COLO668 (cell line): ENCODE data around the gene C10orf90.

Experiments used
- DNase-seq: peaks from one replicate; lab custom pipeline; 2025; ENCODE audit not compliant: unreplicated experiment; lab: John Stamatoyannopoulos, UW

The C10orf90 gene

DNA sequence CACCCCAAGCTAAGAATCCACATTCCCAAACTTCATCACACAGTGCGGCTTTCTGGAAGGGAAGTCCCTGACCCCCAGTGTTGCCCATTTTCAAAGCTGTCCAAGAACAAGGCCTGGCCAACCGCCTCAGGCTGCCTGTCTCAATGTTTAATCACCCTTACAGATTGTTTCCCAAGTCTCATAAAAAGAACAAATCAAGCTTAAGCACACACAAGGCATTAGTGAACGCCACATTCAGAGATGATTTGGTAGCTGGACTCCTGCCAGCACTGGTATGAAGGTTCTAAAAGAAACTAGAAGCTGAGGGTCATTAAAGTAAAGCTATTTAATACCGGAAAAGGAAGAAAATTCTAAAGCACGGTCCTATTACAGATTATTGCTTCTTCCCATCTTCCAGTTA is 35.6 kb downstream of the C10orf90 start:
- no peak for DNase-seq

DNA sequence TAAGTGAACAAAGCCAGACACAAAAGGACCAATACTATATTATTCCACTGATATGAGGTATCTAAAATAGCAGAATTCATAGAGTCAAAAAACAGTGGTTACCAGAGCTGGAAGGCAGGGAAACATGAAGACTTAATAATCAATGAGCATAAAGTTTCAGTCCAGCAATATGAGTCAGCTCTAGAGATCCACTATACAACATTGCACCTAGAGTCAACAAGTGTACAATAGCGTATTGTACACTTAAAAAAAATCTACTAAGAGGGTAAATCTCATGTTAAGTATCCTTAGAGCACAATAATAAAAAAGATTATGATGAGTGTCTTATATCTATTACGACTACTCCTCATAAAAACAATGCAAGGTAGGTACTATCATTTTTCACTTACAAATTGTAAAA is 36.1 kb downstream of the C10orf90 start:
- DNase-seq, result no peak

DNA sequence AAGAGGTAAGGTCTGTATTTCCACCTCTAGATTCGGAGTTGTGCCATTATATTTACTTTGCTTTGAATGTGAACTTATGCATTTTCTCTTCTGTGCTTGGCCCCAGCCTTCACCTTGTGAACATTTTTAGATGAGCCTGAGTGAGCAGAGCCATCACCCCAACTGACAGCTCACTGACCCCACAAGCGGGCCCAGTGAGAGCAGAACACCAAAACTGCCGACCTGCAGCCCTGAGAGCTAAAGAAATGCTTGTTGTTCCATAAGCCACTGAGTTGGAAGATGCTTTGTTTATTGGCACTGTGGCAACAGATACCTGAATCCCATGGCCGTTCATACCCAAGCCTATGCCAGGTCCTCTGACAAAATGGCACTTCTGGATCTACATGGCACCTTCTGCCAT is 37.8 kb downstream of the C10orf90 start:
- no peak for DNase-seq

DNA sequence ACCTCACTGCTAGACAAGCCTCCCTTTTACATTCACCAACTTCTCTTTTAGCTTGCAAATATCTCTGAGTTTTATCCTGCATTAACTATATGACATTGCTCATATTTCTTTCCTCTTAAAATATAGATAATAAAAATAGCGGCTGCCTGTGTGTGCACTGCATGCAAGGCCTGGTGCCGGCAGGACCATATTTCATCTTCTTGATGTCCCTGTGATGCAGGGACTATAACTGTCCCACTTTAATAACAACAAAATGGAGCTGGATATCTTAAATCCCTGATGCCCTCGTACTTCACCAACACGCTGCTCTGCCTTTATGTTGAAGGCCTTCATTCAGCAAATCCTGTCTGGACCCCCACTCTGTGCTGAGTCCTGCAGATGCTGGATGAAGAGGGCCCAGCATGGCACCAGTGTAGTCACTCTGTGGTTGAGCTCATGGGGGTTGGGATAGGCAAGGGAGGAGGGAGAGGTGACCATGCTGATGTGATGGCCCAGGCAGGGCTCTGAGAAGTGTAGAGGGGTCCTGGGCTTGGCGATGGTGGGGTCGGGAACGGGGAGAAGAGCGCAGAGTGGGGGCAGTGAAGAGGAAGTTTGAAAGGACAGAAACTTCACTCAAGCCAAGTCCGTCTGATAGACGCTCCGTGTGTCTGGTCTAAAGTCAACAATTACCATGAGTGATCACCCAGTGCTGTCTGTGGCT is 40.4 kb downstream of the C10orf90 start:
- no peak for DNase-seq

DNA sequence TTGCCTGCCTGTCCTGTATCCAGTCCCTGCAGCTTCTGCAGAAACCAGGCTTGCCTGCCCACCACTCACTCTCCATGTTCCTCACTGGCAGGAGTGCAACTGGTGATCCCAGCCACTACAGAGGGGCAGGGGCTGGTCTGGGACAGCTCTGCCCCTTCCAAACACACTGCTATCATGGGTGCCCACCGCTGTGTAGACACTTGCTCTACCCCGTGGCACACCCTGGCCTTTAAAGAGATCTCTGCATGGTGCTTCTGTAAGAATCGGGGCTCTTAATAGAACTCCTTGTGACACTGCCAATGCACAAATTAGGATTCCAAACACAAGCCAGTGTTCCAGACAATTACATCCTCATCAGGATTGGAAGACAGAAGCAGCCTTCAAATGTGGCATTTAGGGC is 41.7 kb downstream of the C10orf90 start:
- DNase-seq, result no peak

DNA sequence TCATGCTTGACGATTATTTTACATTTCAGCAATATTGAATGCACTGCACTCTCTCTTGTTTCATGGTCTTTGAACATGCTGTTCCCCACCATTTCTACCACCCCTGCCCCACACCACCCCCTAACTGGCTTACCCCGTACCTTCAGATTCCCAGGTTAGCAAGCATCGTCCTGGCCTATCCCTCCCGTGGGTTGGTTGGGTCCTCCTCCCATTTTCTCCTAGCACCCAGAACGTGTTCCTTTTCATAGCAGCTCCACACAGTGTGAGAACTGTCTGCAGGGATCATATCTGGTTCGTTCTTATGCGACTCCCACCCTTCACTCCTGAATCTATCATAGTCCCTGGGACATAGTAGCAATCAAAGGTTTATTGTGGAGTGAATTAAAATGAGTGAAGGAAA is 48.6 kb downstream of the C10orf90 start:
- no peak for DNase-seq

DNA sequence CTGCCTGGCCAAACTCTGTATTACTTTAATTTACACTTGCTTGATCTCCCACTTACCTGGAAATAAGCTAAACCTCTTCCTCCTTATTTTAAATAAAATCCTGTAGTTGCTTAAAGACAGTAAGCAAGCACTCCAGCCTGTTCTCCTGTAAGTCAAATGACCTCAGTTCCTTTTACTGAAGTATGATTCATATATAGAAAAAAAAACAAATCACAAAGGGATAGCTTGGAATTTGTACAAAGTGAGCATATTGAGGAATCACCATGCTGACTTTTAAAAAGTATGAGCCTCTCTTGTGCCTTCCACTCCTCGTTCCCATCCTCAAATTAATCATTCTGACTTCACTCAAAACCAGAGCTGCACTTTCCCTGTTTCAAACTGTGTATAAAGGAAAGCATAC is 52.0 kb downstream of the C10orf90 start:
- DNase-seq, result no peak

DNA sequence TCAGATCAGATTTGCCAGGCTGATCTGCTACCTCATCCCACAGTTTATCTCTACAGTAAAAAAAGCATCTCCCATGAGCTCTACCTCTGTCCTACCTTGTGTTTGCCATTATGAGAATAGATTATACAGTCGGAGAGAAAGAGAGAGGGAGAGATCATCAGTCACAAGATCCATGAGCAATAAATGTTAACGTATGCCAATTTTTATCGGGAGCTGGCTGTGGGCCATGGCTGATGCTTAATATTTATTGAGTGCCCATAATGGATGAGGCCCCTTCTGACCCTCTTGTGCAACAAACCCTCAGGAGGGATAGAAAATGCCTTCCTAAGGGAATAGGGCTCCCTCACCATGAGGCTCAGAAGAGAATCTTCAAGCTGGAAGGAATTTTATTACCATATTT is 52.8 kb downstream of the C10orf90 start:
- no peak for DNase-seq

DNA sequence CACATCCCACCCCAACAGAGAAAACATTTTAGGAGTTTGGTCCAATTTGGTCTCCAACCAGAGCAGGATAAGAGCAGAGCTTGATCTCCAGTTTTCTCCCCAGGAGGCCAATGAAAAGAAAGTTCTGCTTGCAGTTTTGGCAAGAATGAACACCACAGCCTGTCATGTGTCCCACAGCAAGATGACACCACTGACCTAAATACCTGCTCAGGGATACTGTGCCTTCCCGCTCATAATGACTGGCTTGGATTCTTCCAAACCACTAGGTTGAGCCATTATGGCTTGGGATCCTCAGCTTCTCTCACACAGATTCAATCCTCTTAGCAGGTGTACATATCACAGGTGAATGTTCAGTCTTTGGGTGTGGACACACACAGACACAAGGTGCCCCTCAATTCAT is 53.3 kb downstream of the C10orf90 start:
- no peak for DNase-seq

DNA sequence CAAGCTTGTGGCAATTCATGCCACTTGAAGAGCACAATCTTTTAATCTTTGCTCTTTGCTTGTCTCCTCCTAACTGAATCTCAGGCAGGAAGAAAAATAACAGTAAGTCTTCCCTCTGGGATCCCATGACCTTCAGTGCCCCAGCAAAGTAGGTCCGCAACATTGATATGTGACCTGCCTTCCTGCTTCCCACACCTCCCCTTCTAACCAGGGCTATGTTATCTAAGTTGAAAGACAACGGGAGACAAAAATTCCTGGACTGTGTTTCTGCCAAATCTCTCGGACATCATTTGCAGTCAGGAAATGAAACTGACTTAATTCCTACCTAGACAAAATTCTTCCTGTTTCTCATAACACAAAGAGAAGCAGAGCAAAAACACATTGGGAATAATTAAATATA is 53.8 kb downstream of the C10orf90 start:
- DNase-seq, result no peak

DNA sequence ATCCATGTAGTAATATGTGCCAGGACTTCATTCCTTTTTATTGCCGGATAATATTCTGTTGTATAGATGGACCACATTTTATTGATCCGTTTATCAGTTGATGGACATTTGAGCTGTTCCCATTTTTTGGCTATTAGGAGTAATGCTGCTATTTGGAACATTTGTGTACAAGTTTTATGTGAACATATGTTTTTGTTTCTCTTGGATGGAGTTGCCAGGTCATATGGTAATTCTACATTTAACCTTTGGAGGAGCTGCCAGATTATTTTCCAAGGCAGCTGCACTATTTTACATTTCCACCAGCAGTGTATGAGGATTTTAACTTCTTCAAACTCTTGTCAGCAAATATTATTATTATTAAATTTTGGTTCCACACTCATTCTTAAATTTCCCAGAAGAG is 59.2 kb downstream of the C10orf90 start:
- DNase-seq, result no peak

DNA sequence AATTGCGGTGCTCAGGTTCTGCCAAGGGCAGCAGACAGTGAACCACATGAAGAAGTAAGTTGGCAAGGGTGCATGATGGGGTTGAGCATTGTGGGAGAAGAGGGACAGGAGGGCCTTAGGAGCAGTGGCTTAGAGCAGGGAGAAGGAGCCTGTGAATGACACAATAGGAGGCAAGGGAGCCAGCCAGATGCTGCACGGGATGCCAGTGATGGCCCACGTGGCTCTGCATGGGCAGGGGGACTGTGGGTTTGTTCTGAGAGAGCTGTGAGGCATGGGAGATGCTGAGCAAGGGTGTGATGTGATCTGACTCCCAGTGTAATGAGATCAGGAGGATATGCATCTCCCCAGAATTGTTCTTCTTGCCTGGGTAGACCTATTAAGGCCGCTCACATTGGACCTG is 60.9 kb downstream of the C10orf90 start:
- DNase-seq, result no peak

DNA sequence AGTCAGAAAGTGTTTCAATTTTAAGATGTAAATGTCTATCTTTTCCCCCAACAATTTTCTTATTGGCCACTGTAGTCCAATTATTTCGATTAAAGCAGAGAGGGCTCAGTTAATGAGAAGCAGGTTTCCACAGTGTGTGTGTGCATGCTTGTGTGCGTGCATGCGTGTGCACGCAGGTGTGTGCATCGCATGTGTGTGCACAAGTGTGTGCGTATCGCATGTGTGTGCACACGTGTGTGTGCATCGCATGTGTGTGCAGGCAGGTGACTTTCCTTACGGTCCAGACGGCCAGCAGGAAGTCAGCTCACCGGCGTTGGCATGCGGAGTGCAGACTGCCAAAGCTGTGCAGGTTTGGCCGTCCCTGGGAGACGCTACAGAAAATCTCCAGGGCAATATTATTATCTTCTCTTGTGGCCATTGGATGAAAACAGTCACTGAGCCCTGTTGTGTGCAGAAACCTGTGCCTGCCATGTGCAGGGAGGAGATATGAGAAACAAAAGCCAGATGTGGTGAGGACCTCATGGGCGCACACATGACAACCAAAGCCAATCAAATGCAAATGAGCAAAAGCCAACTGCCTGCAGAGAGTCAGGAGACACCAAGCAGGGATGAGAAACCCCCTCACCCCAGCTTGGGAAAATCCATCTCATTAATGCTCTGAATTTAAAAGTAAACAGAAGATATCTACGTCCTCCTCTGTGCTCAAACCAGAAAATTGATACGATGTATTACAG is 70.4 kb downstream of the C10orf90 start:
- DNase-seq, result no peak

DNA sequence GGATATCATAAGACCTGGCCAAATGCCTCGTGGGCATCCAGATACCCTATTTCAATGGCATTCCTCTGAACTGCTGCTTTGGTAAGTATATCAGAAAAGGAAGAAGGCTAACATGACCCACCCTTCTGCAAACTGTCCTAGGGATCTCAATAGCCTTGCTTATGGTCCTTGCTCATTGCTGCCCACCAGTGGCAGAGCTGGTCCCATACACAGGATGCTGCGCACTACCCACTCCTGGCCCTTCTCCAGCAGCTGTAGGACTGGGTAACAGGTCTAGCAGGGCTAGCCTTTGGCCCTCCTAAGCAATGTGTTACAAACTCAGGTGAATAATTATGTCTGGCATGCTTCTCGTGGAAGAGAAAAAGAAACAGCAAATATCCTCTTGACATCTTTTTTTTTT is 72.5 kb downstream of the C10orf90 start:
- DNase-seq, result peak; percentile 48

DNA sequence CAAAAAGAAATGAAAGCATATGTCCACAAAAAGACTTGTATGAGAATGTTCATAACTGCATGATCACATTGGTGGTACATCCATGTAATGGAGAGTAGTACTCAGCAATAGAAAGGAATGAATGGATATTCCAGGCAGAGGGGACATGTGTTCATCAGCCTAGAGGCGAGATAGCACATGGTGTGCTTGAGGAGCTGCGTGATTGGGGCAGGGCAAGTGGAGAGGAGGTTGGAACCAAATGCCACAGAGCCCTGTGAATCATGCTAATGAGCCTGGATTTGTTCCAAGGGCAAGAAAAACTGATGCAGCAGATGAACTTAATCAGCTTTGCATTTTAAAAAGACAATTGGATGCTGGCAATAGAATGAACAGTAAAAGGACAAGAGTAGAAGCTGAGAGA is 73.3 kb downstream of the C10orf90 start:
- DNase-seq, result no peak

DNA sequence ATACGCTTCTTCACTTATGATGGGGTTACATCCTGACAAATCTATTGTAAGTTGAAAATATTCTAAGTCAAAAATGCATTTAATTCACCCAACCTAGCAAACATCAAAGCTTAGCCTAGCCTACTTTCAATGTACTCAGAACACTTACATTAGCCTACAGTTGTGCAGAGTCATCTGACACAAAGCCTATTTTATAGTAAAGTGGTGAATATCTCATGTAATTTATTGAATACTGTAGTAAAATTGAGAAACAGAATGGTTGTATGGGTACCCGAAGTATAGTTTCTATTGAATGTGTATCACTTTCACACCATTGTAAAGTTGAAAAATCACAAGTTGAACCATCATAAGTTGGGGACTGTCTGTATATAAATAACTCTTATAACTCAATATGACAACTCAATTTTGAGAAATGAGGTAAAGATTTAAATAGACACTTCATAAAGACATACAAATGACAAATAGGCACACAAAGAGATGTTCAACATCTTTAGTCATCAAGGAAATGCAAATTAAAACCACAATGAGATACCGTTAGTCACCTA is 73.9 kb downstream of the C10orf90 start:
- DNase-seq, result no peak

DNA sequence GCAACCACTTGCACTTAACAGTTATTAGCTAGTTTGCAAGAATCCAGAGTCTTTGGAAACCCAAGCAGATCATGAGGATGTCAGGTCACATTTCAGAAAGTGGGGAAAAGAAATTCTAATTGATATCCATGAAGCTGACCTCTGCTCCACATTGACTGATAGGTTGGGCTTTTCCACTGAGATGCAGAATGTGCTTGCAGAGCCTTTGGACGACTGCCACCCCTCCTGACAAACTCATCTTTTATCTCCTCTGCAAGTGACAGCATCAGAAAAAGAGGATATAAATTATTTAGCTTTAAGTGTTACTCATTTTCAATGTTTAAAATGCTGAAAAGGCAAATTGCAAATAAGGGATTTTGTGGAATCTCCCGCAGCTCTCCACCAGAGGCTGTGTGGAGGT is 75.3 kb downstream of the C10orf90 start:
- DNase-seq, result no peak

DNA sequence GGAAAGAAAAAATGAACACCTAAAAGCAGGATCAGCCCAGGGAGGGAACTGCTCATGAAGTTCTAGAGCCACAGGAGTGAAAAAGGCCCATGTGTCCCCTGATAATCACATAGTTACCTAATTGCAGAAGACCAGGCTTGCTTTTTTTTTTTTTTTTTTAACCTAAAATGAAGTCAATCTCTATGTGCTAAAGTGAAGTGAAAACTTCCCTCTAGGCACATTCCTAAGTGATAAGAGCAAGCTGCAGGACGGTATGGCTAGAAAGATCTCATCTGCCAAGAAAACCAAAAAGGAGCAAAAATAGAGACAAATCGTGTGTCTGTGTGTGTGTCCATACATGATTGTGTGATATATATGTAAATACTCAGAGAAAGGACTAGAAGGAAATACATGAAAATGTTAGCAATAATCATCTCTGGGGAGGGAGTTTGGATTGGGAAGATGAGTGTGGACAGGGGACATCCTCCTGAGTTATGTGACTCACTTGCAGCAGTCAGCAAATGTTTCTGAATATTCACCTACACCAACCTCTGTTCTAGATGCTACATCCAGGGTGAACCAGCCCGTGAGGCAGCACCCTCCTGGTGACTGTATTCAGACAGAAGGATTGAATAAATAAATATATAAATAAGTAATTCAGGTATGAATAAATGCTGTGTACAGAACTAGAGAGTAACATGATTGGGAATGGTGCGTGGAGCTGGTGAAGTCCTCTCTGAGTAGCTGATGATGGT is 76.4 kb downstream of the C10orf90 start:
- no peak for DNase-seq

DNA sequence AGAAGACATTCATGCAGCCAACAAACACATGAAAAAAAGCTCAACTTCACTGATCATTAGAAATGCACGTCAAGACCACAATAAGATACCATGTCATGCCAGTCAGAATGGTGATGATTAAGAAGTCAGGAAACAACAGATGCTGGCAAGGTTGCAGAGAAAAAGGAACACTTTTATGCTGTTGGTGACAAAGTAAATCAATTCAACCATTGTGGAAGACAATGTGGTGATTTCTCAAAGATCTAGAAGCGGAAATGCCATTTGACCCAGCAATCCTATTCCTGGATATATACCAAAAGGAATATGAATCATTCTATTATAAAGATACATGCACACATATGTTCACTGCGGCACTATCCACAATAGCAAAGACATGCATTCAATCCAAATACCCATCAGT is 77.6 kb downstream of the C10orf90 start:
- DNase-seq, result no peak

DNA sequence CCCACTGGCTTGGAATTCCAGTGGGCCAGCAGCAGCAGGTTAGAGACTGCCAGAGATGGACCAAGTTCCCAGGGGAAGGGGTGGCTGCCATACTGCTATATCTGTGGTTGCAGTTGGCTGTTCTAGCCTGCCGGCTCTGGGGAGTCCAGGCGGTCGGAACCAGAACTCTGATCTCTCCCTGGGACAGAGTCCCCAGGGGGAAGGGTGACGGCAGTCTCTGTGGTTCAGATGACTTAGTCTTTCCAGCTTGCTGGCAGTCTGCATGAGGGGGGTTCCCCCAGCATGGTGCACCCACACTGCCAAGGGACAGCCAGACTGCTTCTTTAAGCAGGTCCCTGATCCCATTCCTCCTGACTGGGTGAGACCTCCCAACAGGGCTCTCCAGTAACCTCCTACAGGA is 82.5 kb downstream of the C10orf90 start:
- no peak for DNase-seq

DNA sequence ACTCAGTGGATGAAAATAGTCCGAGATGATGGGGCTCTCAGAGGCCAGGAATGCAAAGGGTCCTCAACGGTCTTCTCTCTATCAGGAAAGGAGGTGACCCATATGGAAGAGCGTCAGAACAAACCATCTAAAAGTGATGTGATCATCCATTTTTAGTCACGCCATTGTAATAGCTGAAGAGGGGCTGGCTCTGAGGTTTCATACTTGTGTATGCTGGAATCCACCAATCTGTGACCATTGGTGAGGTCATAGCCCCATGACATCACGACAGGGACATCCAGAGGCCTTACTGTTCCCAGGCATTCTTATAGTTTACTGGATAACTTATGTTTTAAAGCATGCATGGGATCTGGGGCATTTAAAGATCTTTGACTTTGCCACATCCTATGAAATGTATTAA is 83.6 kb downstream of the C10orf90 start:
- DNase-seq, result no peak

DNA sequence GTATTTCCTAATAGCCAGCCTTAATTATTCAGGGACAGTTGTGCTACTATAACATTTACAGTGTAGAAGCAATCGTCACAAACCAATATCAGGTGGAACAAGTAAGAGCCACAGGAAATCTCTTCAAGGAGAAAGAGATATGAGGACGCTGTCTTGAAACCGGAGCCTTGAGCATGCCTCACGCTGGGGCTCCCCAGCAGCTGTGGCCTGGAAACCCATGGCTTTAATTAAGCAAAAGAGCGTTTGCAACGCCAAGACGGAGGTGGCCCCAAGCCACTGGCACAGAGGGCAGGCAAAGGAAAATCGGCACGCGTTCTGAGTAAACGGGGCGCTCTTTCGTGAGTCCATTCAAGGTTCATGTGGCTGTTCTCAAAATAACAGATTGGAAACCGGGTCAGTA is 84.4 kb downstream of the C10orf90 start:
- no peak for DNase-seq
